Measurements from ENCODE around the gene KIAA0825.
"Not testable (repeated sequence)": the region's sequence is repeated elsewhere in the genome, so short reads cannot be mapped to it uniquely, and the experiment has no call there.

KIAA0825 gene

DNA sequence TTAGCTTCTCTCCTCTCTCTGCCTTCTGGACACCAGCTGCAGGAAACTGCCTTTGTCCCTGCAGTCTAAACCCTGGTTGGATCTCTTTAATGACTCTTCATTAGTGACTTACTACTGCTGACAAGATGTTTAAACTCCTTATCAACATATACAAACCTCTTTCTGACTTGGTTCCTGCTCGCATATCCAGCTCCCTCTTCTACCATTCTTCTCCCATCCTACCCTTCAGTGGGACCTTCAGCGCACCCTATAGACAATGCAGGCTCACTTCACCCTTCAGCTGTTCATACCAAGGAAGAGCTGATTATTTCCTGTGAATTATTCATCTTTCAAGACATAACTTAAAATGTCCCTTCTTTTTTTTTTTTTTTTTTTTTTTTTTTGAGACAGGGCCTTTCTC, 436.5 kb downstream of the KIAA0825 start:
- DNase-seq = no peak

DNA sequence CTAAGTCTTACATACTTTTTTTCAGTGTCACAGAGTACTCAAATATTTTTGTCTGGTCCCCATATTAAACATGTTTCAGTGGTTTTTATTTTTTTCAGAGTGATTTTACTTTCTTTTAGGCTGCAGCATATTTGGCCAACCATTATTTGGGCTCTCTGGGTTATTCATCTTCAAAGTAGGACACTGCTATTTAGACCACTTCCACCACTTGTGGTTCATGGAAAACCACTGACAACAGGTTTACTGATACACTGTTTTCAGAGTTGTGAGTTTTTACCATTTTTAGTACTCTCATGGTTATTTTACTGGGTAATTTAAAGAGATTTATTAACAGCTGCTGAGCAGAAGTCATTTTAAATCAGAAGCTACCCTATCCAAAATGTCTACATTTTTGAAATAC, 437.6 kb downstream of the KIAA0825 start:
- no peak for DNase-seq

DNA sequence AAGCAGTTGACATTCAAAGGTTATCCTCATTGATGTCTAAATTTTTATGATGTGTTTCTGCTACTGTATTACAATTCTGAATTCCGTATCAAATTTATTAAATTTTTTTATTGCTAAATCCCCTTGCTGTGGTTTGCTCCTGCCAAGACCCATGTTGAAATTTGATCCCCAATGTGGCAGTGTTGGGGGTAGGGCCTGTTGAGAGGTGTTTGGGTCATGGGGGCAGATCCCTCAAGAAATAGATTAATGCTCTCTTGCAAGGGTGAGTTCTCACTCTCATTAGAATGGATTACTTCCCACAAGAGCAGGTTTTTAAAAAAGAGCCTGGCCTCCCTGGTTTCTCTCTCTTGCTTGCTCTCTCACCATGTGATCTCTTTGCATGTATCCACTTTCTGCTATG, 442.5 kb downstream of the KIAA0825 start:
- DNase-seq = no peak

DNA sequence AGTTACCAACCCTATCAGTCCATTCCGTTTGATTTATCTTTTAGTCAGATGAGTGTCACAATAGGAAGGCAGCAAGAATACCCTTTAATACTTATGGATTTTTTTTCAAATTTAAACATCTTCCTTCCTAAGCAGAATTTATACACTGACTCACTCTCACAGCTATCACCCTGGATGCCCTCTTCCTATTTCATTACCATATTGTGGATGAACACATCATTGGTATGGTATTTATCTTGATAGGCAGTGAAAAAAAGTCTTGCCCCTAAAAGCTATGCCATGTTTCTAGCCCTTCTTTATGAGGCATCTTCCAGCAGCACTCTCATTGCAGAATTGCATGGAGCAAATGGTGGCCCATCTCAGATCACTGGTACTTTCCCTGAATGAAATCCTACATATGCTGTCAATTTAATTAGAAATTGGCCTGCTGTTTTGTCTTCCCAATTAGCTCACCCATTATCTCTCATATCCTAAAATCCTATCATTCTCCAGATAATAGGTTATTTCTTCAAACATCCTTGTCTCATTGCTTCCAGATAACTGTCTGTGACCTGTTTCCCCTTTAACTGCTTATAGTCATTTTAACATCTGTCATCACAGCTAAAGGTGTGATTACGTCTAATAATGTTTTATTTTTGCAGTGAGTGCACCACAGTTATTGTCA, 443.5 kb downstream of the KIAA0825 start:
- DNase-seq = no peak

DNA sequence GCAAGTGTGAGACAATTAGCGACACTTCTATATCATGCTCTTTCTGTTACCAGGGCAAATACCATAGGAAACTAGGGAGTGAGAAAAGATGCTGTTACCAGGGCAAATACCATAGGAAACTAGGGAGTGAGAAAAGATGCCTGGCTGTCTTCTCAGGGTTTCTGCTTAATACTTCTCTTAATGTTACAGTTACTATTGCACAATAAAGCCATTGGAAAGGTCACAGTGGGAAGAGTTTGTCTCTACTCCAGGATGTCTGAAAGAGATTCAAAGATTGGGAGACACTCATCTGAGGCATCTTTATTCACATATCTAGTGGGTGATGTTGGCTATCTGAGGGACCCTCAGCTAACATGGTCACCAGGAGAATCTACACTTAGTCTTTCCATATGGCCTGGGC, 445.3 kb downstream of the KIAA0825 start:
- no peak for DNase-seq

DNA sequence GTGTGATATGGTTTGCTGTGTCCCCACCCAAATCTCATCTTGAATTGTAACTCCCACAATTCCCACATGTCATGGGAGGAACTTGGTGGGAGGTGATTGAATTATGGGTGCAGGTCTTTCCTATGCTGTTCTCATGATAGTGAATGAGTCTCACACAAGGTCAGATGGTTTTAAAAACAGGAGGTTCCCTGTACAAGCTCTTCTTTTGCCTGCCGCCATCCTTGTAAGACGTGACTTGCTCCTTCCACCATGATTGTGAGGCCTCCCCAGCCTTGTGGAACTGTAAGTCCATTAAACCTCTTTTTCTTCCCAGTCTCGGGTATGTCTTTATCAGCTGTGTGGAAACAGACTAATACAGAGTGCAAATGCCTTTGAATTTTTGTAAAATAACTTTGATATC, 447.3 kb downstream of the KIAA0825 start:
- DNase-seq = not testable (repeated sequence)

DNA sequence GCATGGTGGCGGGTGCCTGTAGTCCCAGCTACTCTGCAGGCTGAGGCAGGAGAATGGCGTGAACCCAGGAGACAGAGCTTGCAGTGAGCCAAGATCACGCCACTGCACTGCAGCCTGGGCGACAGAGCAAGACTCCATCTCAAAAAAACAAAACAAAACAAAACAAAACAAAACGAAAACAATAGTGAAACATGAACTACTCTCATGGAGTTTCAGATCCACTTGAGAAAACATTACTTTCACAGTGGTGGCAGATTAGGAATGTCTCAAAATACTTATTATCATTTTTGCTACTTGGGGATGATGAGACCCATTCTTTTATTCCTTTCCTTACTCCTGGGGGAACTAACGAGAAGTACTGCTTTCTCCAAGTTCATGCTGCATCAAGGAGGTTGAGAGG, 448.2 kb downstream of the KIAA0825 start:
- DNase-seq = not testable (repeated sequence)

DNA sequence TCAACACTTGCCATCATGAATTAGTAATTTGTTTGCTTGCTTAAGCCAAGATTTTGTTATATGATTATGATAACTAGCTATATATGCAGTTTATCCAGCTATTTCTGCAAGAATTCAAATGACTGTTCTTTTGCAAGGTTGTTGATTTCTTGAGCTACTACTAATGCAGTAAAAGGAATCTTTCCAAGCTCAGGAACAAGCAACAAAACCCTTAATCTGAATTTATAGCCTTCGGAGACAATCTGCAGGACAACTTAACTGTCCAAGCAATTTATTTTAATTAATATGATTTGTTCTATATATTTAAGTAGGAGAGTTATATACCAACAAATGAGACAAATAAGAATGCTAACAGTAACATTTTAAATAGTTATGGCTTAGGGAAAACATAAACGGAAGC, 450.3 kb downstream of the KIAA0825 start:
- DNase-seq = no peak

DNA sequence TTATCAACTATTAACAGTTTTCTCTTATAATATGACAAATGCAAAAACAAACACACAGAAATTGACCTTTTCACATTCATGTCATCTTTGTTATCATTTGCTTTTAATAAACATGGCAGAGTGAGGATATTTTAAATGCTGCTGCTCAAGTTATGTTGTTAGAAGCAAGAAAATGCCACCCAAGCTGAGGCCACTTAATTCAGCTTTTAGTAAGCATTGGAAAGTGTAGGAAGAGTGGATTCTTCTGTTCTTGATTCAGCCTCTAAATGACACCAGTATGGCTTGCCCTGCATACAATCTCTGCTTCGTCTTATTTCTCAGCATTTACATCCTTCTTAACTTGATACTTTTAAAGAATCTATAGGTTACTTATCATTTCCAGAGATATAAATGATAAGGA, 456.6 kb downstream of the KIAA0825 start:
- no peak for DNase-seq

DNA sequence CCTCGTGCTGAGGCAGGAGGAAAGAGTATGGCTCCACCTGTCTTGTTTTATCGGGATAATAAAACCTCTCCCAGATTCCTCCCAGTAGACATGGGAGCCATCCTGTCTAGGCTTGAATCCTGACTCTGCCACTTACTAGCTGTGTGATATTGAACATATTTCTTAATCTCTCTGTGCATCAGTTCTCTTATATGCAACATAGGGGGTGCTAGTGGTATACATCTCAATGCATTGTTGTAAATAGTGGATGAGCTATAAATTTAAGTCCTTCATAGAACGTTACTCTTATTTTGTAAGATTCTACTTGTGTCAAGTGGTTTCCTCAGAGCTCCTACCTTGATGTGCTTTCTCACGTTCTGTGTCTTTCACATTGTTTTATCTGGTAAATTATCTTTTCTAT, 459.3 kb downstream of the KIAA0825 start:
- no peak for DNase-seq

DNA sequence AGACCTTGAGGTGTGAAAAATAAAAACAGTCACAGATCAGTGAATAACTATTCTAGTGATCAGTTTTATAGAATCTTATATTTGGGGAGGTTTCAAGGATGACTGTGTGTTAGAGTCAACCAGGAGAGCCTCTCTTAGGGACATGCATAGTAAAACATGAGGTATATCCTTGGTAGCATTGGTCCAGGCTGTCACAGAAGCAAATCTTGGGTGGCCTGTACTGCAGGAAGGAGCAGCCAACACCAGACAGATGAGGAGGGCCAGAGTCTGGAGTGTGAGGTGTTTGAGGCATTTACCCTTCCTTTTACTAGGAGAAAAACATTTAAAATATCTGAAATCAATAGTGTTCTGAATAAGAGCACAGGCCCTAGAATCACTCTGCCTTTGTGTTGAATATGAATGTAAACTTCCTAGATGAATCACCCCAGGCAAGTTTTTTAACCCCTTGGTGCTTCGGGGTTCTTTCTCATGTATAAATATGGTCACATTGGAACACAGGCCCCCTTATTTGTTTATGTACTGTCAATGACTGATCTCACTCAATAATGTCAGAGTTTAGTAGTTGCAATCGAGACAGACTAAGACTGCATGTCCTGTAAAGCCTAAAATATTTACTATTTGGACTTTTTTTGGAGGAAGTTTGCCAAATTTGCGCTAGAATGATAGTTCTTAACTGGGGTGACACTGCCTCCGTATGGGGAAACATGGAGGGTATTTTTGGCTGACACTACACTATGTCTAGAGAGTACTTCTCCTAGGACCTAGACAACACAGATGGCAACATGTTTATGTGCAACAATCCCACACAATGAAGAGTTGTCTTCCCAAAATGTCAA, 460.5 kb downstream of the KIAA0825 start:
- no peak for DNase-seq

DNA sequence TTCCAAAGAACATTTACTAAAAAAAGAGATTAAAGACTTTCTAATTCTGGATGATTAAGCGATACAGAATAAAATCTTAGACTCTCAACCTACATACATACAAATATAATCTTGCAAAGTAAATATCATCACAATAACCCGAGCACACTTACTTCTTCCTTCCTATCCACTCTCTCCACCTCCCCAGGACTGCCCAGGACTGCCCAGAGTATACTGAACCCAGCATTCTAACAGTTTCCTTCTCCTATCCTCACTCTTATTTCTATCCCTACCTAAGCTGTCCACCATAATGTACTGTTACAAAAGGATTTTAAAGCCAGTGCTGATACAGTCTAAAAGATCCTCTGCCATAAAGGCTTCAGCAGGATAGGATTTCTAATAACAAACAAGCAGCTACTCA, 463.7 kb downstream of the KIAA0825 start:
- no peak for DNase-seq

DNA sequence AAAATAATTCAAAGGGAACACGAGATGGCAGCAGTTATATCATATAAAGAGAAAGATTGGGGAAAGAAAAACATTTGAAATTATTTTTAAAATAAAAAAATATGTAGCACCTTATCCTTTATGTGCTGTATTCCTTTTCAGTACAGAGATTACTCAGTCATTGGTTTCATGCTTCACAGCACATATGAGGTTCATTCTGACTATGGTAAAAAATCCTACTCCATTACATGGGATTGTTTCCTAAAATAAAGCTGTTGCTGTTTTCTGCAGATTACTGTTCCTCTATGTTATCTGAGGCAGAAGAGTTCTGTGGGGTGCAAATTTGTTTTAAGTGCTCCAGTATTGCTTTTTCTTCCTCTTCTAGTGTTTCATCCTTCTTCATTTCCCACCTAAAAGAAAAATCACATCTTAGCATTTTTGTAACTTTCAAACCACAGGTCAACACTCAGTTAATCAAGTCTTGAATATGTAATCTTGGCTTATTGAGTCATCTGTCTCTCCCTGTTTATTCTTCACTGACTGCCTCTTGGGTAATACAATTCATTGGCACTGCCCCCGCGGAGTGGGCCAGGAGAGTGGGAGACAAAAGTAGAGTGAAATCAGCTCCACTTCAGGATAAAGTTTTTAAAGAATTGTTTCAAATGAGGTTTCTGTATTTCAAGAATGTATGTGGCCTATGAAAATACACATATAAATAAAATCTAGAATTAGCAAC, 464.5 kb downstream of the KIAA0825 start:
- DNase-seq = peak in 10 of 56 donors; percentile 0 to 30 (median 4)

DNA sequence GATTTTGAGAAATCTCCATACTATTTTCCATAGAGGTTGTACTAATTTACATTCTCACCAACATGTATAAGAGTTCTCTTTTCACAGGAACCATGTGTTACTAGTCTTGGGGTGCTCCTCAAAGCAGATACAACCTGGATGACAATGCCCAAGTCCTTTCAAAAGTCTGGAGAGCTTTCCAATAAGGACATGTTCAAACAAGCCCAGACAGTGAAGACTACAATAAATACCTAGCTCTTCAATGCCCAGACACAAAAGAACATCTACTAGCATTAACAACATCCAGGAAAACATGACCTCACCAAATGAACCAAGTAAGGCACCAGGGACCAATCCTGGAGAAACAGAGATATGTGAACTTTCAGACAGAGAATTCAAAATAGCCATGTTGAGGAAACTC, 474.8 kb downstream of the KIAA0825 start:
- DNase-seq = not testable (repeated sequence)

DNA sequence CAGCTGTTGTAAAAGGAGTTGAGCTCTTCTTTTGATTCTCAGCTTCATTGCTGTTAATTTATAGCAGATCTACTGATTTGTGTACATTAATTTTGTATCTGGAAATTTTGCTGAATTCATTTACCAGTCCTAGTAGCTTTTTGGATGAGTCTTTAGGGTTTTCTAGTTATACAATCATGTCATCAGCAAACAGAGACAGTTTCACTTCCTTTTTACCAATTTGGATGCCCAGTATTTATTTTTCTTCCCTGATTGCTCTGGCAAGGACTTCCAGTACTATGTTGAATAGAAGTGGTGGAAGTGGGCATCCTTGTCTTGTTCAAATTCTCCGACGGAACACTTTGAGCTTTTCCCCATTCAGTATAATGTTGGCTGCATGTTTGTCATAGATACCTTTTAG, 478.1 kb downstream of the KIAA0825 start:
- DNase-seq = no peak

DNA sequence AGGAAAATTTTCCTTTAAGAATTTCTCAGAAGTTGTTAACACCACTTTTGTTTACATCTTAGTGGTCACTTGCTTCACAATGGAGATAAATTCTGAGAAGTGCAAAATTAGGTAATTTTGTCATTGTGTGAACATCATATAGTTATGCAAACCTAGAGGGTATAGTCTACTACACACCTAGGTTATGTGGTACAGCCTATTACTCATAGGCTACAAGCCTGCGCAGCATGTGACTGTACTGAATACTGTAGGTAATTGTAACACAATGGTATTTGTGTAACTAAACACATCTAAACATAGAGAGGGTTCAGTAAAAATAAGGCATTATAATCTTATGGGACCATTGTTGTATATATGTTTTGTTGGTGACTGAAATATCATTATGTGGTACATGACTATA, 488.3 kb downstream of the KIAA0825 start:
- no peak for DNase-seq

DNA sequence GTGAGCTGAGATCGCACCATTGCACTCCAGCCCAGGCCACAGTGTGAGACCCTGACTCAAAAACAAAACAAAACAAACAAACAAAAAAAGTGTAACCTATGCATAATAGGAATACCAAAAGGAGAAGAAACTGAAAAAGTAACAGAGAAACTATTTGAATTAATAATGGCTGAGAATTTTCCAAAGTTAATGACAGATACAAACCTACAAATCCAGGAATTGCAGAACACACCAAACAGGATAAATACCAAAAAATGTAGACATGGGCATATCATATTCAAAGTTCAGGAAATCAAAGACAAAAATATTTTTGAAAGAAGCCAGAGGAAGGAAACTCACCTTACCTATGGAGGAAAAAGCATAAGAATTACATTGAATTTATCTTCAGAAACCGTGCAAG, 493.3 kb downstream of the KIAA0825 start:
- no peak for DNase-seq

DNA sequence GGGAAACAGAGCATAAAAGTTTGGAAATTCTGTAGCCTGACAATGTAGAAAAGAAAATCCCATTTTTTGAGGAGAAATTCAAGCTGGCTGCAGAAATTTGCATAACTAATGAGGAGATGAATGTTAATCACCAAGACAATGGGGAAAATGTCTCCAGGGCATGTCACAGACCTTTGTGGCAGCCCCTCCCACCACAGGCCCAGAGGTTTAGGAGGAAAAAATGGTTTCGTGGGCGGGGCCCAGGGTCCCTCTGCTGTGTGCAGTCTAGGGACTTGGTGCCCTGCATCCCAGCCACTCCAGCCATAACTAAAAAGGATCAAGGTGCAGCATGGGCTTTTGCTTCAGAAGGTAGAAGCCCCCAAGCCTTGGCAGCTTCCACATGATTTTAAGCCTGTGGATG, 502.1 kb downstream of the KIAA0825 start:
- not testable (repeated sequence) for DNase-seq

DNA sequence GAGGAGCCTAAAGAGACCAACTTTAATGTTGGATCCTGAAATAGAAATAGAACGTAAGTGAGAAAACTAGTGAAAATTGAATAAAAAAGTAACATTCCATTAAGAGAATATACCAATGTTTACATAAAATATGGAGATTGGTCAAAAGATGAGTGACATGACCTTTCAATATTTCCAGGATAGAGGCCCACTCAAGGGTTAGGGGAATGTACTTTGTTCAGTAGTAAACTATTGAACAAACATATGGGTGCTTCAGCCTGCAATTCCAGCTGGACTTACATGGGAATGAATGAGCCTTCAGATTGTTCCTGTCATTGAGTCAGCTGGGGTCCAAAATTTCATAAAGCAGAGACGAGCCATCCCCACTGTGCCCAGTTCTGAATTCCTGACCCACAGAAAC, 505.3 kb downstream of the KIAA0825 start:
- no peak for DNase-seq

DNA sequence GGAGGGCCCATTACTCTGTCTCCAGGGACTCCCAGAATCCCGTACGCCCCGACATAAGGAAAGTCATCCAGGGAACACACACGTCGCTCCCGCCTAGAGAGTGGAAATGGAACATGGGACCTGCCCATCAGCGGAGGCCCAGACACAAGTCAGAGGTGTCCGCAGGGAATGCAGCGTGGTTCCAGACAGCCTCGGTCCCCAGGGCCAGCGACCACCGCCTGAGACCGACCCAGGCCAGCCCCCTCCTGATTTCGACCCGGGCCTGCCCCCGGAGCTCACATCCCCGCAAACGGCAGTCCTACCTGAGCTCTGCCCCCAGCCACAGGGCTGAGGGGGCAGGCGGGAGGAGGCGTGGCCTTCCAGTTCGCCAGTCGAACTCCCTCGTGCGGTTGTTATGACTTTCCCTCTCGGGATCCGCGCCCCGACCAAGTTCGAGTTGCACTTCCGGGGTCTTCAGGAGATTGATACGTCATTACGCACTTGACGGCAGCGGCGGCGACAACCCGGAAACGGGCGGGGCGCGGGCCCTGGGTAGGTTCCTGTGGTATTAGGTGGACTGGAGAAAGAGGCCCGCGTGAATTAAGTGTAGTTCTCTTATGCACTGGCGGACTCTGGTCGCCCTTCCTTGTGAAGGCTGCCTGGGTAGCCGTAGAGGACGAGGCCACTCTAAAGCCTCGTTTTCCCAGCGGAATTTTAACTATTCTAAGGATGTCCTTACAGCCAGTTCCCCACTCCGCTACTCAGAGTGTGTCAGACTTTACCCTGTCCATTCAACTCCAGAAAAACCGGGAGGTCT, 507.0 kb downstream of the KIAA0825 start:
- peak; percentile 45 to 96 (median 85) for DNase-seq

DNA sequence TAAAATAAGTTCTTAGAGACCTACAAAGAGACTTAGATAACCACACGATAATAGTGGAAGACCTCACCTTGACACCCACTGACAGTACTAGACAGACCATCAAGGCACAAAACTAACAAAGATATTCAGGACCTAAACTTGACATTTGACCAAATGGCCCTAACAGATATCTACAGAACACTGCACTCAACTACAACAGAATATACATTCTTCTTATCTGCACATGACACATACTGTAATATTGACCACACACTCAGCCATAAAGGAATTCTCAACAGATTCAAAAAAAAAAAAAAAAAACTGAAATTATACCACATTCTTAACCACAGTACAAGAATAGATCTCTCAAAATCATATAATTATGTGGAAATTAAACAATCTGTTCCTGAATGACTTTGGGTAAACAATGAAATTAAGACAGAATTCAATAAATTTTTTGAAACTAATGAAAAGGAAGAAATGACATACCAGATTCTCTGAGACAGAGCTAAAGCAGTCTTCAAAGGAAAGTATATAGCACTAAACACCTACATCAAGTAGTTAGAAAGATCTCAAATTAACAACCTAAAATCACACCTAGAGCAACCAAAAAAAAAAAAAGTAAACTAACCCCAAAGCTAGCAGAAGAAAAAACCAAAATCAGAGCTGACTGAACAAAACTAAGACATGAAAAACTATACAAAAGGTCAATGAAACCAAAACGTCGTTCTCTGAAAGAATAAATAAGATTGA, 514.7 kb downstream of the KIAA0825 start:
- no peak for DNase-seq
